HepG2 (cell line): Measurements from ENCODE around the gene WWP2. TPM values are rescaled to one million over a fixed set of nuclear protein-coding genes. Genes with fewer than 3 reads are reported as not detected.

ENCODE experiments used
- HIC2 ChIP-seq: sonication (generic); formaldehyde crosslinking; IDR thresholded peaks from 2 replicates; pipeline ENCODE4 v1.9.0; 2022; ENCODE audit warnings: low read depth, missing genetic modification reagents
- HNF1A ChIP-seq, 2 experiments: sonication (generic) in 1 of 2; formaldehyde crosslinking in 1 of 2; IDR thresholded peaks; 2 replicates each; pipeline versions ENCODE4 v1.4.0 to v1.6.1; 2016 to 2020; ENCODE audit warnings: borderline replicate concordance in 1 of 2, low read depth in 1 of 2, mild to moderate bottlenecking in 1 of 2, missing genetic modification reagents in 1 of 2
- HNRNPH1 ChIP-seq: fragments of 200-400 bp; formaldehyde crosslinking; optimal IDR thresholded peaks from 2 replicates; pipeline ENCODE3; 2017; ENCODE audit warnings: mild to moderate bottlenecking, low read depth, low read length
- NONO ChIP-seq, 2 experiments: fragments of 450-650 bp in 1 of 2; sonication (generic) in 1 of 2; formaldehyde crosslinking in 1 of 2; IDR thresholded peaks in 1 of 2; conservative IDR thresholded peaks in 1 of 2; 2 replicates each; pipeline versions ENCODE4 v1.6.1 to v1.8.0; 2017 to 2022; ENCODE audit warnings: mild to moderate bottlenecking in 1 of 2, missing genetic modification reagents in 1 of 2, moderate library complexity in 1 of 2
- RXRB ChIP-seq: IDR thresholded peaks from 2 replicates; pipeline ENCODE4 v1.6.1; 2016; ENCODE audit warnings: borderline replicate concordance, missing genetic modification reagents, missing compliant biosample characterization
- SMAD9 ChIP-seq: sonication (generic); formaldehyde crosslinking; IDR thresholded peaks from 2 replicates; pipeline ENCODE4 v1.5.1; 2020; ENCODE audit warnings: mild to moderate bottlenecking, missing genetic modification reagents
- ZKSCAN8 ChIP-seq: IDR thresholded peaks from 2 replicates; pipeline ENCODE4 v1.6.1; 2016; ENCODE audit warnings: borderline replicate concordance, missing genetic modification reagents, missing compliant biosample characterization
- ZNF550 ChIP-seq: sonication (generic); formaldehyde crosslinking; IDR thresholded peaks from 2 replicates; pipeline ENCODE4 v1.4.0; 2020; ENCODE audit warnings: mild to moderate bottlenecking, missing genetic modification reagents, borderline replicate concordance
- ZNF558 ChIP-seq: sonication (generic); formaldehyde crosslinking; IDR thresholded peaks from 2 replicates; pipeline ENCODE4 v1.9.0; 2022; ENCODE audit warnings: mild to moderate bottlenecking, missing genetic modification reagents, borderline replicate concordance
- polyA plus RNA-seq, 8 experiments: library from polyadenylated mRNA; depleted of rRNA in 3 of 8; stranded (reverse) in 7 of 8; unstranded in 1 of 8; fragments of >200 nt; fragmentation: Illumina TruSeq in 4 of 8; extraction: Trizol in 4 of 8; gene quantifications; 2 replicates each; pipeline versions ENCODE4 v1.2.1 to v1.2.3, GENCODE V29; 2011 to 2016; ENCODE audit warnings: low read depth in 4 of 8, missing spikeins in 1 of 8, mixed read lengths in 1 of 8; ENCODE audit not compliant: insufficient read depth in 1 of 8
- total RNA-seq, 5 experiments: library from RNA; depleted of rRNA; stranded (reverse); fragments of >200 nt; fragmentation: Illumina TruSeq; extraction: Trizol; gene quantifications; 2 replicates each; pipeline ENCODE4 v1.2.3, GENCODE V29; 2016; ENCODE audit warnings: low read depth in 1 of 5
- TF ChIP-seq, protein P1 (sequence below): sonication (generic); formaldehyde crosslinking; IDR thresholded peaks from 2 replicates; pipeline ENCODE4 v1.4.0; 2020; ENCODE audit warnings: missing genetic modification reagents, low read depth, mild to moderate bottlenecking, borderline replicate concordance
- TF ChIP-seq, protein P2 (sequence below): sonication (generic); formaldehyde crosslinking; IDR thresholded peaks from 2 replicates; pipeline ENCODE4 v1.4.0; 2020; ENCODE audit warnings: low read depth, mild to moderate bottlenecking, missing genetic modification reagents
- TF ChIP-seq, protein P3 (sequence below): IDR thresholded peaks from 2 replicates; pipeline ENCODE4 v1.6.1; 2016; ENCODE audit warnings: low read depth, missing genetic modification reagents, missing compliant biosample characterization

WWP2 gene
- total and polyA plus RNA-seq, 2 of the 13 experiments (the other 11 are each of a cell fraction or from before 2014, with no cell fraction given), result 11.4 to 28.2 TPM

DNA sequence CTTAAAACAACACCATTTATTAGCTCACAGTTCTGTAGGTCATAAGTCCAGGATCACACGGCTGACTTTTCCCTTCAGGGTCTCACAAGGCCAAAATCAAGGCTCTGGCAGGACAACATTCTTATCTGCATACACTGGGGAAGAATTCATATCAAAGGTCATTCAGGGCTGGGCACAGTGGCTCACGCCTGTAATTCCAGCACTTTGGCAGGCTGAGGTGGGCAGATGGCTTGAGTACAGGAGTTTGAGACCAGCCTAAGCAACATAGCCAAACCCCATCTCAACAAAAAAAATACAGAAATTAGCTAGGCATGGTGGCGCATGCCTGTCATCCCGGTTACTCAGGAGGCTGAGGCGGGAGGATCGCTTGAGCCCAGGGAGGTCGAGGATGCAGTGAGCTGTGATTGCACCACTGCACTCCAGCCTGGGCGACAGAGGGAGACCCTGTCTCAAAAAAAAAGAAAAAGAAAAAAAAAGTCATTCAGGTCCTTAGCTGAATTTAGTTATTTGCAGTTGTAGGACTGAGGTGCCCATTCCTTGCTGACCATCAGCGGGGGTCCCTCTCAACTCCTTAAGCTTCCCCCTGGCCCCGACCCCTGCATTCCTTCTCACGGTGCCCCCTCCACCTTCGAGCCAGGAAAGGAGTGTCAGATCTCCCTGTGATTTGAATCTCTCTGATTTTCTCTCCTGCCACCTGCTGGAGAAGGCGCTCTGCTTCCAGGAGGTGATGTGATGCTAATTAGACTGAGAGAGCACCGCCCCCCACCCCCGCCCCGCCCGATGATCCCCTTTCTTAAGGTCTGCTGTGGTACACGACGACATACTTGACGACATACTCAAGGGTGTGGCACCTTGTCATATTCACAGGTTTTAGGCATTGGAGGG is 97.2 kb downstream of the WWP2 start (continued):
- TF ChIP-seq, protein P1, sequence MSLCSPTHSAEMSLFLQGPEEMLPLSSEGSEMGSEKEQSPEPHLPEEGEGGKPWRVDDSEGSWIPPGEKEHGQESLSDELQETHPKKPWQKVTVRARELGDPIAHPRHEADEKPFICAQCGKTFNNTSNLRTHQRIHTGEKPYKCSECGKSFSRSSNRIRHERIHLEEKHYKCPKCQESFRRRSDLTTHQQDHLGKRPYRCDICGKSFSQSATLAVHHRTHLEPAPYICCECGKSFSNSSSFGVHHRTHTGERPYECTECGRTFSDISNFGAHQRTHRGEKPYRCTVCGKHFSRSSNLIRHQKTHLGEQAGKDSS (CRISPR knock-in tag), result peak; percentile 53; the same call in 1 of the 2 replicates
- TF ChIP-seq HIC2 (peak; percentile 91; the same call in 1 of the 2 replicates), ZKSCAN8 (CRISPR knock-in tag) (peak; percentile 58; the same call in 1 of the 2 replicates), HNRNPH1 (no peak), SMAD9 (no peak), ZNF550 (CRISPR knock-in tag) (no peak), NONO (IDR thresholded peaks at IDR 0.05) (no peak), NONO (CRISPR knock-in tag; conservative IDR thresholded peaks at IDR 0.05) (peak; percentile 55; the same call in 1 of the 2 replicates), ZNF558 (CRISPR knock-in tag) (no peak), HNF1A (IDR thresholded peaks at IDR 0.05; ENCODE audit: low read depth) (peak; percentile 32; the same call in 1 of the 2 replicates), HNF1A (CRISPR knock-in tag; IDR thresholded peaks at IDR 0.05; ENCODE audit: borderline replicate concordance) (peak; percentile 51; the same call in 1 of the 2 replicates), RXRB (CRISPR knock-in tag) (peak; percentile 99)
- TF ChIP-seq, protein P2, sequence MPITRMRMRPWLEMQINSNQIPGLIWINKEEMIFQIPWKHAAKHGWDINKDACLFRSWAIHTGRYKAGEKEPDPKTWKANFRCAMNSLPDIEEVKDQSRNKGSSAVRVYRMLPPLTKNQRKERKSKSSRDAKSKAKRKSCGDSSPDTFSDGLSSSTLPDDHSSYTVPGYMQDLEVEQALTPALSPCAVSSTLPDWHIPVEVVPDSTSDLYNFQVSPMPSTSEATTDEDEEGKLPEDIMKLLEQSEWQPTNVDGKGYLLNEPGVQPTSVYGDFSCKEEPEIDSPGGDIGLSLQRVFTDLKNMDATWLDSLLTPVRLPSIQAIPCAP (CRISPR knock-in tag), result no peak
- TF ChIP-seq, protein P3, sequence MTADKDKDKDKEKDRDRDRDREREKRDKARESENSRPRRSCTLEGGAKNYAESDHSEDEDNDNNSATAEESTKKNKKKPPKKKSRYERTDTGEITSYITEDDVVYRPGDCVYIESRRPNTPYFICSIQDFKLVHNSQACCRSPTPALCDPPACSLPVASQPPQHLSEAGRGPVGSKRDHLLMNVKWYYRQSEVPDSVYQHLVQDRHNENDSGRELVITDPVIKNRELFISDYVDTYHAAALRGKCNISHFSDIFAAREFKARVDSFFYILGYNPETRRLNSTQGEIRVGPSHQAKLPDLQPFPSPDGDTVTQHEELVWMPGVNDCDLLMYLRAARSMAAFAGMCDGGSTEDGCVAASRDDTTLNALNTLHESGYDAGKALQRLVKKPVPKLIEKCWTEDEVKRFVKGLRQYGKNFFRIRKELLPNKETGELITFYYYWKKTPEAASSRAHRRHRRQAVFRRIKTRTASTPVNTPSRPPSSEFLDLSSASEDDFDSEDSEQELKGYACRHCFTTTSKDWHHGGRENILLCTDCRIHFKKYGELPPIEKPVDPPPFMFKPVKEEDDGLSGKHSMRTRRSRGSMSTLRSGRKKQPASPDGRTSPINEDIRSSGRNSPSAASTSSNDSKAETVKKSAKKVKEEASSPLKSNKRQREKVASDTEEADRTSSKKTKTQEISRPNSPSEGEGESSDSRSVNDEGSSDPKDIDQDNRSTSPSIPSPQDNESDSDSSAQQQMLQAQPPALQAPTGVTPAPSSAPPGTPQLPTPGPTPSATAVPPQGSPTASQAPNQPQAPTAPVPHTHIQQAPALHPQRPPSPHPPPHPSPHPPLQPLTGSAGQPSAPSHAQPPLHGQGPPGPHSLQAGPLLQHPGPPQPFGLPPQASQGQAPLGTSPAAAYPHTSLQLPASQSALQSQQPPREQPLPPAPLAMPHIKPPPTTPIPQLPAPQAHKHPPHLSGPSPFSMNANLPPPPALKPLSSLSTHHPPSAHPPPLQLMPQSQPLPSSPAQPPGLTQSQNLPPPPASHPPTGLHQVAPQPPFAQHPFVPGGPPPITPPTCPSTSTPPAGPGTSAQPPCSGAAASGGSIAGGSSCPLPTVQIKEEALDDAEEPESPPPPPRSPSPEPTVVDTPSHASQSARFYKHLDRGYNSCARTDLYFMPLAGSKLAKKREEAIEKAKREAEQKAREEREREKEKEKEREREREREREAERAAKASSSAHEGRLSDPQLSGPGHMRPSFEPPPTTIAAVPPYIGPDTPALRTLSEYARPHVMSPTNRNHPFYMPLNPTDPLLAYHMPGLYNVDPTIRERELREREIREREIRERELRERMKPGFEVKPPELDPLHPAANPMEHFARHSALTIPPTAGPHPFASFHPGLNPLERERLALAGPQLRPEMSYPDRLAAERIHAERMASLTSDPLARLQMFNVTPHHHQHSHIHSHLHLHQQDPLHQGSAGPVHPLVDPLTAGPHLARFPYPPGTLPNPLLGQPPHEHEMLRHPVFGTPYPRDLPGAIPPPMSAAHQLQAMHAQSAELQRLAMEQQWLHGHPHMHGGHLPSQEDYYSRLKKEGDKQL (CRISPR knock-in tag), result 0 out of 2 replicates have a peak, but pooled peaks have one; percentile 36
